LoVo (cell line): ENCODE measurements around the gene ROBO3.

Experiments
- DNase-seq: peaks from one replicate; pipeline ENCODE4 v3.0.0-alpha.2; 2016; ENCODE audit warnings: low spot score

The ROBO3 gene

GRCh38 chr11:124892750-124893454, 27.7 kb downstream of the ROBO3 start:
- DNase-seq: no peak

- no peak for DNase-seq
Observed at GRCh38 chr11:124893781-124894401, 28.7 kb downstream of the ROBO3 start.

DNA sequence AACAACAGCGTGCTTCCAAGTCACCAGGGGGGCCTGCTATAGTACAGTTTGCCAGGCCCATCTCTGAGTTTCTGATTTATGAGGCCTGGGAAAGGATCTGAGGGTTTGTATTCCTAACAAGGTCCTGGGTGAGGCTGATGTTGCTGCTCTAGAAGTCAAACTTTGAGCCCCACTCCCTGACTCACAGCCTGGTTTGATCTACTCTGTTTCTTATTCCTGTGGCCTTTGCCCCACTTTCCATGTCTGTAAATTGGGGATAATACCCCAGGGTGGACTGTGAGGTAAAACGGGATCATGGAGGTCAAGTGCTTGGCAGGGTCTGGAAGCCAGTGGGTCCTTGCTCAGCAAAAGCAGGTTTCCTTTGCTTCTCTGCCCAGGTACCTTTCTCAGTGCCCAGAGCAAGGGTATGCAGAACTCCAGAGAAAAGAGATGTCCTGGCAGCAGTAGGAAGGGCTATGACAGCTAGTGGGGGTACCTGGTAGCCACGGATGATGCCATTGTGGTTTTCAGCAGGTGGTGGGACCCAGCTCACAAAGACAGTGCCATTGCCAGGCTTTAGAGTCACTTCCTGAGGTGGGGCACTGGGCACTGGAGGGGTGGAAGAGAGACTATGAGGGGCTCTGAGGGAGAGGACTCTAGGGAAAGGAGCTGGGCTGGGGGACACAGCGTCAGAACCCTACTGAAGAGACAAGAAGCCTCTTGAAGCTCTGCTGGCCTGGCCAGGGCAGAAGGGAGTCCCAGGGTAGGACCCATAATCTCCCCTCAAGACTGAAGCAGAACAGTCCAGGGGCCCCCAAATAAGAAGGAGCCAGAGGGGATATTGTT, 29.6 kb downstream of the ROBO3 start:
- no peak for DNase-seq

DNA sequence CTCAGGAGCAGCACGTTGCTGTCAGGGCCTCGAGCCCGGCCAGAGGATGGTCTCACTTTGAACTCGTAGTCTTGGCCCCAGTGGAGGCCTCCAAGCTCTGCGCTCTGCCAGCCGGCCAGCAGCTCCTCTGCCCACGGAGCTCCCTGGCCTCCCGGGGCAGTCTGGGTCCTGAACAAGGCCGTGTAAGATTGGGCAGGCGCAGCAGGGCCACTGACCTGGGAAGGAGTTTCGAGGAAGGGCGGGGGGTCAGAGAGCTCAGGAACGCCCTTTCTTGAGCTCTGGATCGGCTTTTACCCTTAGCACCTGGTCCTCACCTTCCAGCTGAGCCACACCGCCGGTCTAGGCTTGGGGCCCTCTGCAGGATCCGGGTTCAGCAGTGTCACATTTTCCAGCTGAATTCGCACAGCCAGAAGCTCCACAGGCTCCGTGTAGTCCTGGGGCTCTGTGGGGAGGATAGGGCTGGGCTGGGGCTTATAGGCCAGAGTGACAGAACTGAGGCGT, 30.3 kb downstream of the ROBO3 start:
- DNase-seq: no peak

DNA sequence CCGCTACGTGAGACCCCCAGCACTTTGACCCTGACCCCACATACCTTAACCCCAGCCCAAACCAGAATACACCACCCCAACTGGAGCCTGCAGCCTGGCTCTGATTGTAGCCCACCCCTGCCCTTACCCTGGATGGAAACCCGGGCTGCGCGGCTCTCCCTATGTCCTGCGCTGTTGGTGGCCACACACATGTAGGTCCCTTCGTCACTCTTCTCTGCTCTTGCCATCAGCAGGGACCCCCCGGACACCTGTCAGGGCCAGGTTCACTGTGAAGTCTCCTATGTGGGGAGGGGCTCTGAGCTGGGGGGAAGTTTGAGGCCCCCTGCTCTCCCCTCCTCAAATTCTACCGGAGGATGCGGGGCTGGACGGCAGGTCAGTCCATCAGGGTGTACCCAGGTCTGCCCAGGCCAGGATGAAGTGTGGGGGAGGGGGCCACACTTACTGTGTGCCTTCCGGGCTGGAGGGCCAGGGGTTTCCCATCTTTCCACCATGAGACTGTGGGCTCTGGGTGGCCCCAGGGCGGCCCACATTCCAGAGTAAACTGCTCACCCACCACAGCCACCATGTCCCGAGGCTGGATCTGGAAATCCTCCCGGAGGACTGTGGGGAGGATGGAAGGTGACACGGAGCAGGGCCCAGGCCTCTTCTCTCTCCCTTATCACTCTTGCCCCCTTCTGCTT, 31.0 kb downstream of the ROBO3 start:
- no peak for DNase-seq

DNA sequence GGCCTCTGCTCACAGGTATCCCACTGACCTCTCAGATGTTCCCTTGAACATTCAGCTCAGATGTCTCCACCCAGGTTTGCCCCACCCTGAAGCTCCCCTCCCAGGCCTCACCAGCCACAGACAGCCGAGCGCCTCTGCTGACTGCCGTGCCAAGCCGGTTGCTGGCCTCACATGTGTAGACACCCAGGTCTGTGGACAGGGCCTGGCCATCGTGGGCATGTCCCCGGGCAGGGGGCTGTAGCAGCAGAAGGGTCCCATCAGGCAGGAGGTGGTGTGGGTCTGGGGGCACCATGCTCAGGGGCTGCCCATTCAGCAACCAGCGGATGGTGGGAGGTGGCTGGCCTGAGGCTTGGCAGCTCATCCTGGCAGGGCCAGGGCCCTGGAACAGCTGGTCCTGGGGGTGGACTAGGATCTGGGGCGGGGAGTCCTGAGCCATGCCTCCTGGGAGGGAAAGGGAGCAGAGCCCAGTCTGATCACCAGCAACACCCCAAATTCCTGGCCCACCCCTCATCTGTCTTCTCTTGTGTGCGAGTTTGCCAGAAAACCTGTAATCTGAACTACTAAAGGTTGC, 31.7 kb downstream of the ROBO3 start:
- no peak for DNase-seq

- DNase-seq: no peak
Observed at GRCh38 chr11:124897674-124898262, 32.5 kb downstream of the ROBO3 start, which contains the start of gene ROBO4. TSS of gene ROBO4 (minus strand) at chr11:124897865. CDS start at chr11:124897795, 70 bp downstream.

DNA sequence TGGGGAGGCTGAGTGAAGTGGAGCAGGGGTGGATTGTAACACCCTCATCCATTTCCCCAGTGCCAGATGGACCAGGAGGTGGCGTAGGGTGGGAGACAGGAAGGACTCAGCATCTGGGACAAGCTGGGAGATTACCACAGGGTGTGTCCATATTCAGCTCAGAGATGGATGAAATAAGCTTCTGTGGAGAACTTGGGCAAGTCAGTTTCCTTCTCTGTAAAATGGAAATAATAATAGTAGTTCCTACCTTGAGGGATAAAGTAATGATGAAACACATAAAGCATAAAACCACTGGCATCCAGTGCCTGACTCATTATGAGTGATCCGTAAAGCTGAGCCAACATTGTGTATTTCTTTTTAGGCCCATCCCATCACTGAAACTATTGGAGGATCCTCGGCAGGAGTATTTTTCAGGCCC, 33.0 kb downstream of the ROBO3 start:
- DNase-seq: peak; percentile 24

GRCh38 chr11:124898711-124899110, 33.5 kb downstream of the ROBO3 start:
- no peak for DNase-seq

DNA sequence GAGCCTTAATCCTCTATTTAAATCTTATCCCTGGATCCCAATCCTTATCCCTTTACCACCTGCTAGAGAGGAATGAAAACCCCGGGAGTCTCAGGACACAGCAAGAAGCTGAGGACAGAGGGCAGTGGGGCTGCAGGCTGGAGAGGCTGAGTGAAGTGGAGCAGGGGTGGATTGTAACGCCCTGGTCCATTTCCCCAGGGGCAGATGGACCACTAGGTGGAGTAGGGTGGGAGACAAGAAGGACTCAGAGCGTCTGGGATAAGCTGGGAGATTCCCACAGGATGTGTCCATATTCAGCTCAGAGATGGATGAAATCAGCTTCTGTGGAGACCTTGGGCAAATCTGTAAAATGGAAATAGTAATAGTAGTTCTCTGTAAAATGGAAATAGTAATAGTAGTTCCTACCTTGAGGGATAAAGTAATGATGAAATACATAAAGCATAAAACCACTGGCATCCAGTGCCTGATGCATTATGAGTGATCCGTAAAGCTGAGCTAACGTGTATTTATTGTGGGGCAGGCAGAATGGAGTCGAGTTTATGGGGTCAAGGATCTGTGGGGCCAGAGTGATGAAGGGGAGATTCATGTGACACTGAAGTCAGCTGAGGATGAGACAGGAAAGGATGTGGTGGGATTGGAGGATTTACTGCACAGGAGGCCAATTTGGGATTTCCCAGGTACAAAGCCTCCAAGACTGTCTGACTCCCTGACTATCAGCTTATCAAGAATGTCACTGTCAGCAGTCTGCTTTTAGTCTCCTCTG, 34.3 kb downstream of the ROBO3 start:
- no peak for DNase-seq

GRCh38 chr11:124900464-124900863, 35.2 kb downstream of the ROBO3 start:
- DNase-seq: peak; percentile 50

DNA sequence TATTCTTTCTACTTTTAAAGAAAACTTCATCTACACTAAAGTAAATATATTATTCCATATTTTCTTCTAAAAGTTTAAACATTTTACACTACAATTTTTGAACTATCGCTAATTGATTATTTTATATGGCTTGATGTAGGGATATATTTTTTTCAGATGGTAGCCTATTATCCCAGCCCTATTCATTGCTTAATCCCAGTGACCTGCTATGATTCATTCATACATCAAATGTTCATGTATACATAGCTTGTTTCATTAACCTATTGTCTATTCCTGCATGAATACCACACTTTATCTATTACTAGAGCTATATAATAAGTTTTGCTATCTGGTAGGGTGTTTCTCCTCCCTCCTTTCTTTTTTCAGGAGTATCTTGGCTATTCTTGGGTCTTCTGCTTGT, 37.4 kb downstream of the ROBO3 start:
- DNase-seq: no peak

- no peak for DNase-seq
Observed at GRCh38 chr11:124915541-124916369, 50.5 kb downstream of the ROBO3 start.

GRCh38 chr11:124916370-124916710, 51.1 kb downstream of the ROBO3 start:
- DNase-seq: no peak

GRCh38 chr11:124917115-124917637, 51.9 kb downstream of the ROBO3 start:
- no peak for DNase-seq

DNA sequence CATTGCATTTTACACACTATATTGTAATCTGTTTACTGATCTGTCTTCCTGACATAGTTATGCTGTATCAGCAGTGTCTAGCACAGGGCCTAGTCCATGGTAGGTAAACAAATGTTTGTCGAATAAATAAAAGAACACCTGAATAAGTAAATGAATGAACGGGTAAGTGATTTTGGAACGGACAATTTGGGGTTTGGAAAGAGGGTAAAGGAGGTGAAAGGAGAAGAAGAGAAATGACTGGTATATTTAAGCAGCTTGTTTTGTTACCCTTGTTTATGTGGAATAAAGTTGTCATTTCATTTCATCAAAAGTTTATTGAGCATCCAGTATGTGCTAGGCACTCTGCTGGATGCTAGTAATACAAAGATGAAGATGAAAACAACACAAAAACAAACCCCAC, 53.7 kb downstream of the ROBO3 start, which contains the start of gene HEPN1:
HEPN1 (plus strand) TSS at position 301 of the 400 bp plus-strand sequence.
- DNase-seq: no peak

DNA sequence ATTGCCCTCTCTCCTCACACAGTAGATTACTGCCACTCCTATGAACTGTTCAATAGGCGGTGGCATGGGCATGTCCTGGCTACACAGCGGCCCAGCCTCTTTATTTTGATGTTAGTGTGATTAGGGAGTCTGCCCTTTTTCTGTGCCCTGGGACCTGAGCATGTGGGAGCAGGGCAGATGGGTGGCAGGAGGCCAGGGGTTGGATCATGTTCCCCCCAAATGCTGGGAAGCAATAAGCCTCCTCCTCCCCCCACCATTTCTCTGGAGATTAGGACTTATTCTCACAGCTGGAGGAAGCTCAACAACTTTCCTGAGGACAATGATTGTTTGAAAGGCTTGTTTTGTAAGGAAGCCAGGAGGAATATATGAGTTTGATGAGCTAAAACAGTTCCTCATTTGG, 54.7 kb downstream of the ROBO3 start:
- DNase-seq: no peak

GRCh38 chr11:124920356-124920755, 55.1 kb downstream of the ROBO3 start:
- DNase-seq: no peak

GRCh38 chr11:124920870-124921609, 55.8 kb downstream of the ROBO3 start:
- DNase-seq: no peak
